Osteocyte (in vitro differentiated cells): ENCODE data around the gene IQSEC2. TPM values are rescaled to one million over a fixed set of nuclear protein-coding genes. Genes with fewer than 3 reads are reported as not detected.

Experiments
- DNase-seq: peaks from one replicate; pipeline ENCODE4 v3.0.0; 2021; ENCODE audit warnings: mixed read lengths; ENCODE audit not compliant: unreplicated experiment; ENCODE audit errors: extremely low spot score
- H3K27ac Mint-ChIP-seq: one replicate; pipeline ENCODE4 v1.8.0; 2021; ENCODE audit warnings: mild to moderate bottlenecking, mixed read lengths; ENCODE audit not compliant: unreplicated experiment
- H3K27me3 Mint-ChIP-seq: one replicate; pipeline ENCODE4 v1.8.0; 2021; ENCODE audit warnings: mixed read lengths; ENCODE audit not compliant: unreplicated experiment
- H3K36me3 Mint-ChIP-seq: one replicate; pipeline ENCODE4 v1.8.0; 2021; ENCODE audit warnings: mixed read lengths; ENCODE audit not compliant: unreplicated experiment
- H3K4me1 Mint-ChIP-seq: one replicate; pipeline ENCODE4 v1.8.0; 2021; ENCODE audit warnings: mixed read lengths; ENCODE audit not compliant: unreplicated experiment
- H3K4me3 Mint-ChIP-seq: one replicate; pipeline ENCODE4 v1.8.0; 2021; ENCODE audit warnings: mild to moderate bottlenecking, moderate library complexity, mixed read lengths; ENCODE audit not compliant: unreplicated experiment
- H3K9me3 Mint-ChIP-seq: one replicate; pipeline ENCODE4 v1.8.0; 2021; ENCODE audit warnings: mixed read lengths; ENCODE audit not compliant: unreplicated experiment
- total RNA-seq: library from RNA; stranded (reverse); gene quantifications from 2 replicates; pipeline ENCODE4 v1.2.1, GENCODE V29; 2021
- TF ChIP-seq, protein P1 (sequence below): fragments of 200-600 bp; sonication (generic); IDR thresholded peaks from 2 replicates; pipeline ENCODE4 v1.5.0; 2021; ENCODE audit warnings: antibody characterized with exemption, mild to moderate bottlenecking, moderate library complexity

IQSEC2 gene
- total RNA-seq, 1 donor from 2014 or later: 8.8 TPM

DNA sequence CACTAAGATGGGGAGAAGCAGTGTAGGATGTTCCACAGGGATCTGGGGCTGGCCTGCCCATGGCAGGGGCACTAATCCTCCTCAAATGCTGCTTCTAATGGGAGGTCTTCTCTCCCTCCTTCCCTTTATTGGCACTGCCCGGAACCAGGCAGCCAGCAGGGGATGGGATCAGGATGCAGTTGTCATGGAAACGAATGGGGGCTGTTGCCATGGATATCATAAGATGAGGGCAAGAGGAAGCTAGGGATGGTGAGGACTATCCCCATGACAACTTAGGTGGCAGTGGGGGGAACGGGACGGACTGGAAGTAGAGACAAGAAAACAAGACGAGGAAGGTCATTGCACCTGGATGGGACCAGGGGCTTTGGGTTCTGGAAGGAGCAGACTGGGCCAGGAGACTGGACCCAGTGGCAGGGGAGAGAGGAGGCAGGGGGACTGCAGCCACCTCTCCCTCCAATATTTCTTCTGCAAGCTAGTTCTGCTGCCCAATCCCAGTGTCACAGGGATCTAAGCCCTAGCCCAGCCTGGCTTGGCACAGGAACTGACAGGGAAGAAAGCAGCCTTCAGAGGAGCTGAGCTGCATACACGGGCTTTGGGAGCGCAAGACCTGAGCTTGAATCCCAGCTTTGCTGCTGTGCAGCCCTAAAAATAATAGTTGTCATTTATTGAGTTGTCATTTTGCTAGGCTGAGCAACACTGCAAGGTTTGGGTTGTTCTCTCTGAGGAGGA lies 19.0 kb downstream of the IQSEC2 start:
- Mint-ChIP-seq H3K4me1 (peaks cover 34% of the 10 kb centered on the region), H3K4me3 (no peak overlapping the region), H3K36me3 (peaks cover 3% of the 10 kb centered on the region), H3K9me3 (no peaks in the 10 kb centered on the region), H3K27ac (no peak overlapping the region), H3K27me3 (no peaks in the 10 kb centered on the region)
- DNase-seq: no peak
- TF ChIP-seq, protein P1, sequence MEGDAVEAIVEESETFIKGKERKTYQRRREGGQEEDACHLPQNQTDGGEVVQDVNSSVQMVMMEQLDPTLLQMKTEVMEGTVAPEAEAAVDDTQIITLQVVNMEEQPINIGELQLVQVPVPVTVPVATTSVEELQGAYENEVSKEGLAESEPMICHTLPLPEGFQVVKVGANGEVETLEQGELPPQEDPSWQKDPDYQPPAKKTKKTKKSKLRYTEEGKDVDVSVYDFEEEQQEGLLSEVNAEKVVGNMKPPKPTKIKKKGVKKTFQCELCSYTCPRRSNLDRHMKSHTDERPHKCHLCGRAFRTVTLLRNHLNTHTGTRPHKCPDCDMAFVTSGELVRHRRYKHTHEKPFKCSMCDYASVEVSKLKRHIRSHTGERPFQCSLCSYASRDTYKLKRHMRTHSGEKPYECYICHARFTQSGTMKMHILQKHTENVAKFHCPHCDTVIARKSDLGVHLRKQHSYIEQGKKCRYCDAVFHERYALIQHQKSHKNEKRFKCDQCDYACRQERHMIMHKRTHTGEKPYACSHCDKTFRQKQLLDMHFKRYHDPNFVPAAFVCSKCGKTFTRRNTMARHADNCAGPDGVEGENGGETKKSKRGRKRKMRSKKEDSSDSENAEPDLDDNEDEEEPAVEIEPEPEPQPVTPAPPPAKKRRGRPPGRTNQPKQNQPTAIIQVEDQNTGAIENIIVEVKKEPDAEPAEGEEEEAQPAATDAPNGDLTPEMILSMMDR: no peak

DNA sequence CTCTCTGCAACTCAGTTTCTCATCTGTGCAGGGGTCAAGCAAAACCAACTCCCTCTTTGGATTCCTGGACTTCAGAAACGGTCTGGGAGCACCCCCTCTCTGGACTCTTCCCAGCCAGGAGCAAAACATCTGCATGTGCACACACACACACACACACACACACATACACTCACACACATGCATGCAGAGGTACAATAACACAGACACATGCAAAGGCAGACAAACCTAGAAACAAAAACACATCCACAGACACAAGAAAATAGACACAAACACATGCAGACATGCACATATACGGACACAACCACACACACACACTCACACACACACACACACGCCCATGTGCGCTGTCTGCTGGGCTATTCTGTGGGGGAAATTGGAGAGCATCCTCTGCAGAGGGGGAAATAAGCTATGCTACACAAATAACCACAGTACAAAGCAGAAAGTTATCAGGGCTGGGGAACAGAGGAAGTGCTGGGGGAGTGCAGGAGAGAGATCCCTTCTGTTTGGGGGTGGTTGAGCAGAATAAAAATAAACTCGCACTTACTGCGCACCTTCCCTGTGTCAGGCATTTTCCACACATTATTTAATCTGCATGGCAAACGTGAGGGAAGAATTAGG lies 19.9 kb downstream of the IQSEC2 start:
- H3K4me1 Mint-ChIP-seq: peaks cover 31% of the 10 kb centered on the region
- DNase-seq: no peak
- no peak overlapping the region for H3K27ac Mint-ChIP-seq
- TF ChIP-seq, protein P1: no peak
- H3K27me3 Mint-ChIP-seq: no peaks in the 10 kb centered on the region
- H3K36me3 Mint-ChIP-seq: peaks cover 3% of the 10 kb centered on the region
- H3K9me3 Mint-ChIP-seq: no peaks in the 10 kb centered on the region
- H3K4me3 Mint-ChIP-seq: no peak overlapping the region

DNA sequence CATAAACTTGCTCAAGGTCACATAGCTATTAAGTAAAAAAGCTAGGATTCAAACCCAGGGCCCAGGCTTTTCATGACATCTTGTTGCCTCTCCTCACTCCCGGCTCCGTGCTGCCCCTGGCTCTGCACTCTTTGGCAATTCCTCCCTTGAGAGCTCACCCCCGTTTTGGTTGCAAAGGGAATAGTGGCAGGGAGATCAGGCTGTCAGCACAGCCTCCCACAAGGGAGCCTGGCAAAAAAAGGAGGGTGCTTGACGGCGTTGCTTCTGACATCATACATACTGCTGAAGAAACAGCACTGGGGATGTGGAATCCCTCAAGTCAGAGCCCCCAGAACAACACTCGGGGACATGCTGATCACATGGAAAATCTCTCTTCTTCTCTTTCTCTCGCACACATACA lies 20.5 kb downstream of the IQSEC2 start:
- Mint-ChIP-seq H3K4me3 (no peak overlapping the region), H3K27ac (no peak overlapping the region), H3K36me3 (peaks cover 3% of the 10 kb centered on the region), H3K4me1 (peaks cover 25% of the 10 kb centered on the region), H3K27me3 (no peaks in the 10 kb centered on the region), H3K9me3 (no peaks in the 10 kb centered on the region)
- DNase-seq: no peak
- TF ChIP-seq, protein P1: no peak

DNA sequence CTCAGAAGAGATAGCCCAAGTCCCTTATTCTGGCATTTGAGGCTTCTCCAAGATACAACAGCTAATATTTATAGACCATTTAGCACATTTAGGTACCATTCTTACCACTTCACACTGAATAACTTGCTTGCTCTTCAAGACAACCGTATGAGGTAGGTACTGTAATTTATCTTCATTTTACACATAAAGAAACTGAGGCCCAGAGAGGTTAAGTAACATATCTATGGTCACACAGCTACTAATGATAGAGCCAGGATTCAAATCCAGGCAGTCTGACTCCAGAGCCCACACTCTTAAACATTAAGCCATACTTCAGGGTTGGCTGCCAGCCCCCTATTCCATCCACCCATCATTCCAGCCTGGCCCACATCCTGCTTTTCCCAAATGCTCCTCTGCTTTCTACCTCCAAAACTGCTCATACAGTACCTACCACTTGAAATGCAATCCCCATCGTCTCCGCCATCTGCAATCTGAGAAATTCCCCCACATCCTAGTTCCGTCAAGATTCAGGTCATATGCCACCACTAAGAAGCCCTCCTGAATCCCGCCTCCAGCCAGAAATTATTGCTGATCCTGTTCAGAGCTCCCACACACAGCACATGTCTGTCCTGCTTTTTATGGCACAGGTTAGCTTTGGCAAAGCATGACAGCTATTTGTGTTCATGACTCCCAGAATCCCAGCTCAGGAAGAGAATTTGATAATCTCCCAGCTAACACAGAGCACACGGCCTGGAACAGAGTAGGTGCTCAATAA lies 23.5 kb downstream of the IQSEC2 start:
- H3K36me3 Mint-ChIP-seq: peaks cover 5% of the 10 kb centered on the region
- DNase-seq: no peak
- TF ChIP-seq, protein P1: no peak
- no peaks in the 10 kb centered on the region for H3K27me3 Mint-ChIP-seq
- peaks cover 2% of the 10 kb centered on the region for H3K9me3 Mint-ChIP-seq
- peaks cover 4% of the 10 kb centered on the region for H3K4me1 Mint-ChIP-seq
- no peak overlapping the region for H3K27ac Mint-ChIP-seq
- no peak overlapping the region for H3K4me3 Mint-ChIP-seq

DNA sequence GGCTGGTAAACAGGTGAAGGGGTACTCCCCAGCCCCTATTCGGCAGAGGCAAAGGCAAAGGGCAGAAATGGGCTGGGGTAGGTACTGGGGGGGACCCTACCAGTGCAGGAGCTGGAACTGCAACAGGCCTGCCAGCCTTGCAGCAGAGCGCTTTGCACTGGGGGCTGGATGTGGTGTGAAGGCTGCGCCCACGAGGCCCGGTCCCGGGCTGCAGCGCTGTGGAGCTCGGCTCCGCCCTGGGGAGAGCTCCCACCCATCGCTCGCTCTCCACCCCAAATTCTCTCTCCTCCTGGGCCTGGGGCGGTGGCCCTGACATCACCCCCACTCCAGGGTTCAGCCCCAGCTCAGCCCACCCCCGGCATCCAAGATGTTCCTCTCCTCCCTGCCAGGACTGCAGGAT lies 24.2 kb downstream of the IQSEC2 start:
- TF ChIP-seq, protein P1: no peak
- no peak for DNase-seq
- H3K27me3 Mint-ChIP-seq: no peaks in the 10 kb centered on the region
- no peak overlapping the region for H3K27ac Mint-ChIP-seq
- no peaks in the 10 kb centered on the region for H3K4me1 Mint-ChIP-seq
- H3K4me3 Mint-ChIP-seq: no peak overlapping the region
- H3K36me3 Mint-ChIP-seq: peaks cover 5% of the 10 kb centered on the region
- peaks cover 5% of the 10 kb centered on the region for H3K9me3 Mint-ChIP-seq
